Suppressor macrophage (primary cell): ENCODE data around the gene PTGDR.
A peak's percentile ranks its signal among the peaks of the same experiment; 100 is the strongest.

Experiments used
- DNase-seq, 4 experiments: peaks; one replicate each; pipeline ENCODE4 v3.0.0-alpha.2; 2020 to 2022

PTGDR gene

DNA sequence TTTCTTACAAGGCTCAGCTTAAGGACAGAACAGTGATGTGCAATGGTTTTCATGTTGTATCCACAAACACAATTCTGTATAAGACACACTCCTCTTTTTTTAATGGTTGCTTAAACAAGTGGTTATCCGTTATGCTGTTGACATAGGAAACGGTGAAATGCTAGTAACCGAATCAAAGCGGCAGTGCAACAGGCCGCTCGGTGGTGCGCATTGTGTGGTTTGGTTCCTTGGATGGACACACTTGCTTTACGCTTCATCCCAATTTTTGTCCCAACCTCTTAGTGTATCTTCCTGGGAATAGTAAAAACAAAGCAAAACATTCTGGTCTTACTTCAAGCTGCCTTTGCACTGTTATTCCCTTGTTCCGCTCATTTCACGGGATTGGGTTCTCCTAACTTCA lies 46.0 kb downstream of the PTGDR start:
- DNase-seq, result peak; percentile 21 to 40 (median 27)

DNA sequence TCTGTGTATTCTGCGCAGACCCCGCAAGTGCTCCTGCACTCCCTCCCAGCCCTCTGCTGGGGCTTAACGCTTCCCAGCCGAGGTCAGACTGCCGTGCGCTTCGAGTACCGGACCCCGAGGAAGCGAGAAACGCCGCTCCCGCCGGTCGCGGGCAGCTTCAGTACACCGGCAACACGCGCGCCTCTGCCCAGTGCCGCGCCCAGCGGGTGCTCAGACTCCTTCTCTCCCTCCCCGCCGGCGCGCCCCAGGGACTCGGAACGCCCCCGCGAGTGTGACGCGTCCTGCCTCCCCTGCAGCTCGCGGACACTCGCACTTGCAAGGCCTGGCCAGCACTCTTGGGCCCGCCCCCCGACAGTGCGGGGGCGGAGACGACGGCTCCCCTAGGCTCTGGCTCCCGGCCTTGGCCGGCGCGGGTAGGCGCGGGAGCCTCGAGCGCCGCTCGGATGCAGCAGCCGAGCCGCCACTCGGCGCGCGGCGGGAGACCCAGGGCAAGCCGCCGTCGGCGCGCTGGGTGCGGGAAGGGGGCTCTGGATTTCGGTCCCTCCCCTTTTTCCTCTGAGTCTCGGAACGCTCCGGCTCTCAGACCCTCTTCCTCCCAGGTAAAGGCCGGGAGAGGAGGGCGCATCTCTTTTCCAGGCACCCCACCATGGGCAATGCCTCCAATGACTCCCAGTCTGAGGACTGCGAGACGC lies 46.6 kb downstream of the PTGDR start, which contains the start of gene PTGER2:
PTGER2 (plus strand) TSS at position 410 of the 692 bp plus-strand sequence; CDS start at position 647, 237 bp downstream.
- DNase-seq, result peak; percentile 94 to 97 (median 97)

DNA sequence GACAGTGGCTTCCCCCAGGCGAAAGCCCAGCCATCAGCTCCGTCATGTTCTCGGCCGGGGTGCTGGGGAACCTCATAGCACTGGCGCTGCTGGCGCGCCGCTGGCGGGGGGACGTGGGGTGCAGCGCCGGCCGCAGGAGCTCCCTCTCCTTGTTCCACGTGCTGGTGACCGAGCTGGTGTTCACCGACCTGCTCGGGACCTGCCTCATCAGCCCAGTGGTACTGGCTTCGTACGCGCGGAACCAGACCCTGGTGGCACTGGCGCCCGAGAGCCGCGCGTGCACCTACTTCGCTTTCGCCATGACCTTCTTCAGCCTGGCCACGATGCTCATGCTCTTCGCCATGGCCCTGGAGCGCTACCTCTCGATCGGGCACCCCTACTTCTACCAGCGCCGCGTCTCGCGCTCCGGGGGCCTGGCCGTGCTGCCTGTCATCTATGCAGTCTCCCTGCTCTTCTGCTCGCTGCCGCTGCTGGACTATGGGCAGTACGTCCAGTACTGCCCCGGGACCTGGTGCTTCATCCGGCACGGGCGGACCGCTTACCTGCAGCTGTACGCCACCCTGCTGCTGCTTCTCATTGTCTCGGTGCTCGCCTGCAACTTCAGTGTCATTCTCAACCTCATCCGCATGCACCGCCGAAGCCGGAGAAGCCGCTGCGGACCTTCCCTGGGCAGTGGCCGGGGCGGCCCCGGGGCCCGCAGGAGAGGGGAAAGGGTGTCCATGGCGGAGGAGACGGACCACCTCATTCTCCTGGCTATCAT lies 47.3 kb downstream of the PTGDR start:
- DNase-seq, result peak; percentile 28 to 70 (median 58)

DNA sequence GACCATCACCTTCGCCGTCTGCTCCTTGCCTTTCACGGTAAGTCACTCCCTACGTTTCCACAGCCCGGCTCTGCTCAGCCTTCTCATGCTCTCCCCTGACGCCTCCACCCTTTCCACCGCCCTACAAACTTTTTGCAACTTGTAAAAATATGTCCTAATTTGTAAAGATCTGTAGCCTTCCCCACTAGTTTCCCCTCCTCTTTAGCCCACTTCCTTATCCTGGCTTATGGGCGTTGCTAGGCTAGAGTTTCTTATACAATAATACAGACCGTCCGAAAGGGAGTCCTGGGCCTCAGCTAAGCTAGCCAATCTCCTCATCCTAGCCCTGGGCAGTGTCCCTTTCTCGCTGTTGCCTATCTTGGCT lies 47.8 kb downstream of the PTGDR start:
- DNase-seq, result peak; percentile 54 to 80 (median 68)

DNA sequence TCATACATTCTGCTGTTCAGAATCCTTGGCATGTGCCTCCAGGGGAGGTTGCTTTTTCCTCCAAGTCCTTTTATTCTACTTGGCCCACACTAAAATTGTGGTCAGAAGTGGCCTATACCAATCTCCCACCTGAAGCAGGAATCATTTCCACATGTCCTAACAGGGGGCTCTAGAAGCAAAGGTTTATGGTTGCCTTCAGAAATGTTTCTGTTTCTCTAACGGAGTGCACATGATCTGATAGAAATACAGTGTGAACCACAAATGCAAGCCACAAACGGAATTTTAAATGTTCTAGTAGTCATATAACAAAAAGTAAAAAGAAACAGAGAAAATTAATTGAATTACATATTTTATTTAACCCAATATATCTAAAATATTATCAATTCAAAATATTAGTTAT lies 50.6 kb downstream of the PTGDR start:
- DNase-seq, result no peak

DNA sequence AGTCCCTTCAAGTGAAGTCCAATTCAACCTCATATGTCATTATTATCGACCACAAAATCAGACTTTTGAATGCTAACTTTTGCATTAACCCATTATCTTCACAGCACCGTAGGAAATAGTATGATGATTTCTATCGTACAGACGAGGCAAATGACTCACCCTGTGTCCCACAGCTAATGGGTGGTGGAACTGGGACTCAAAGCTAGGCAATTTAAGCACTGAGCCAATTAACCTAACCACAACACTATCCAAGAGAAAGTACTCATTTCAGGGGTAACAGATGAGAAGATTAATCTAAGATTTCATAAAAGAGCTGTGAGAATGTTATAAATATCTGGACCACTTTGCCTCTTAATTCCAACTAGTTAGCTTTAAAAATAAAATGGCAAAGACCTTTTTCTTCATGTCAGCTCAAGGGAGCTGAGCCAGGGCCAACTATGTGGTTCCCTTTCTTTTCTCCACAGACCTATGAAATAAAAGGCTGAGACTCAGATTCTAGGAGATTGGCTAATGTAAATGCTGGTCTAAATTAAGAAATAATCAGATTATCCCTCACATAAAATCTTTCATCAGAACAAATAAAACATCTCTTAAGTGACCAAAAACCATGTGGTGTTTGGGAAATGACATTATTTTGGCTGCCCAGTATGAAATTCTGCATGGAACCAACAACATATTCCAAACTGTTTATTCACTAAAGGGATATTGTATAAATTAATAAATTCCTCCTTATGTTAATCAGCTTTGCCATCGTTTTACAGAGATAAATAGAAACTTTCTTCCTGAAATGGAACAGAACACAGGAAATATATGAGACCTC lies 51.5 kb downstream of the PTGDR start:
- DNase-seq, result no peak

DNA sequence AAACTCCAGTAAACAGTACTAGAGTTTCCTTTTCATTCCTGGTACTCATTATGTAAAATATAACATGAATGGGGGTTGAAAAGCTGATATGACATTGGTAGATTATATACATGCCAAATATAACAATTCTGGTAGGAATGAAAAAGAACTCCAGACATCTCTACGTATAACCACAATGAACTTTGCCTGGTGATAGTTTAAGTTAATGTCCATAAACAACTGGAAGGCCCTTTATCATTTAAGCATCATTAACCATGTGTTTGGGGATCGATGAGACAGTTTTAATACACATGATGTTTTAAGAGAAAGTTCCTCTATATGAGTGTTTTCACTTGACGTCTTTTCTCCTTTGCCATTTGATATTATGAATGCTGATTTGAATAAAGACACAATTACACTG lies 52.4 kb downstream of the PTGDR start:
- no peak for DNase-seq

DNA sequence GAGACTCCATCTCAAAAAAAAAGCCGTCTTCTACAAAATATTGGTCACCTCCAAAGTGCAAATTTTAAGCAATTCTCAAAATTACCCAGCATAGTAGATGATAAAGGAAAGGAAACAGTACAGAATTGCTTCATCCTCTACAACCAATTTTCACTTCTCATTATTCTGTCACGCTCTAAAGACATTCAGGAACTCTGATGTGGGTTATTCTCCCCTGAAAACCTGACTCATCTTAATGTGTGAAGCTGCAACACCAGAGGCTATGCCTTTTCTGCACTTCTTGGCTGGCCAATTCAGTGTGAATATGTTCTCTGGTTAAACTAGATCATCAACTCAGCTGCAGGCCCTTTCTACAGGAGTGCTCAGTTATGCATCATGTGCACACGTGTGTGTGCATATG lies 57.6 kb downstream of the PTGDR start:
- peak; percentile 71 to 93 (median 82) for DNase-seq

DNA sequence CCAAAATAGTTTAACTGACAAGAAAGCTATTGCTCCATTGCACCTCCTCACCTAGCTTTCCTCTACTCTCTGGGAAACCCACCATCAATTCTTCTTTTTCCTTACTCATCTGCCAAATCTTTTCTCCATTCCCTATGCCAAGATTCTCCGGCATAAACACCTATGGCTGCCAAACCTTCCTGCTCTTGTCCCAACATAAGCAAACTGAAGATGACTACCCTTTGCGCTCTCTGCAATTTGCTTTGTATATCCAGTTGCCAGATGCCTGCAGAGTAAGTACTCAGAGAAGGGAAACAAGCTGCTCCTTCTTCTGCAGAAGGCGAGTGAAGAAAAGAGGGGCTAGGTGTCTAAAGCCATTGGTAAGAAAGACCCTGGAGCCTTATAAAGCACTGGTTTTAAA lies 58.1 kb downstream of the PTGDR start:
- no peak for DNase-seq
